GM12878 (cell line): ENCODE measurements around the gene LIN52. TPM values are rescaled to one million over a fixed set of nuclear protein-coding genes. Genes with fewer than 3 reads are reported as not detected.

Experiments used
- ATAC-seq: fragments of 200-7000 bp; cut with Tn5 transposase; 3 replicates; pipeline ENCODE4 v1.9.1; 2020; ENCODE audit warnings: mild to moderate bottlenecking, moderate library complexity
- BruUV-seq: library from RNA; stranded (reverse); fragments of 400-500 nt; replicated peaks from 2 replicates; lab custom pipeline; 2021; lab: Mats Ljungman, UMichigan
- CTCF ChIA-PET: fragments of 300-600 bp; sonication (Branson Sonifier 250); formaldehyde crosslinking; extraction: SDS; loops from one replicate; lab custom pipeline; 2021; ENCODE audit warnings: inconsistent platforms; lab: Yijun Ruan, JAX
- POLR2A ChIA-PET: fragments of 350-600 bp; formaldehyde crosslinking; extraction: SDS; loops from one replicate; lab custom pipeline; 2021; ENCODE audit warnings: inconsistent platforms; lab: Charles Lee
- RAD21 ChIA-PET: fragments of 300-600 bp; sonication (Branson Sonifier 250); formaldehyde crosslinking; loops from one replicate; lab custom pipeline; 2023; ENCODE audit warnings: antibody characterized with exemption; ENCODE audit not compliant: unreplicated experiment; lab: Charles Lee
- SMC1A ChIA-PET: fragments of 300-600 bp; sonication (Branson Sonifier 250); formaldehyde crosslinking; loops from one replicate; lab custom pipeline; 2023; ENCODE audit not compliant: unreplicated experiment, uncharacterized antibody; lab: Charles Lee
- DNase-seq: peaks from one replicate; pipeline ENCODE4 v3.0.0-alpha.2; 2011; ENCODE audit warnings: low read depth, low spot score
- FAIRE-seq: peaks from 3 replicates; lab custom pipeline; 2011; peaks lifted over from hg19 to GRCh38; lab: Jason Lieb, UNC
- H2AFZ ChIP-seq: 2 replicates; pipeline ENCODE4 v1.6.0; 2011; ENCODE audit warnings: low read depth, low read length, control low read depth; ENCODE audit not compliant: control insufficient read depth
- H3K27ac ChIP-seq: 2 replicates; pipeline ENCODE4 v1.5.1; 2011; ENCODE audit warnings: control low read depth; ENCODE audit not compliant: control insufficient read depth, insufficient read depth
- H3K27me3 ChIP-seq, 2 experiments: replicated peaks in 1 of 2; 2 replicates each; pipeline versions ENCODE4 v1.6.0 to v1.6.1; 2011; ENCODE audit warnings: low read length in 1 of 2; ENCODE audit not compliant: control insufficient read depth in 2 of 2, insufficient read depth in 2 of 2
- H3K36me3 ChIP-seq, 2 experiments: 2 replicates each; pipeline ENCODE4 v1.5.1; 2011; ENCODE audit warnings: low read length in 1 of 2; ENCODE audit not compliant: control insufficient read depth in 2 of 2, insufficient read depth in 2 of 2
- H3K4me1 ChIP-seq: 2 replicates; pipeline ENCODE4 v1.6.1; 2011; ENCODE audit warnings: mild to moderate bottlenecking, low read length, moderate library complexity, mixed read lengths; ENCODE audit not compliant: control insufficient read depth, insufficient read depth
- H3K4me2 ChIP-seq: 2 replicates; pipeline ENCODE4 v1.6.0; 2011; ENCODE audit warnings: control low read depth; ENCODE audit not compliant: control insufficient read depth, insufficient read depth
- H3K4me3 ChIP-seq: fragments of 200-600 bp; sonication (generic); 2 replicates; pipeline ENCODE4 v1.5.1; 2016
- H3K79me2 ChIP-seq: 2 replicates; pipeline ENCODE4 v1.6.0; 2011; ENCODE audit warnings: low read length; ENCODE audit not compliant: control insufficient read depth, insufficient read depth
- H3K9ac ChIP-seq: 2 replicates; pipeline ENCODE4 v1.8.0; 2011; ENCODE audit warnings: low read length, control low read depth, mixed read lengths; ENCODE audit not compliant: control insufficient read depth, insufficient read depth
- H3K9me3 ChIP-seq: replicated peaks from 3 replicates; pipeline ENCODE4 v1.5.1; 2011; ENCODE audit warnings: mild to moderate bottlenecking, low read length; ENCODE audit not compliant: control insufficient read depth, insufficient read depth
- H4K20me1 ChIP-seq: 2 replicates; pipeline ENCODE4 v1.6.0; 2011; ENCODE audit not compliant: control insufficient read depth, insufficient read depth
- BCL3 ChIP-seq: IDR thresholded peaks from 2 replicates; pipeline ENCODE4 v1.6.1; 2011; ENCODE audit warnings: borderline replicate concordance, low read depth, mild to moderate bottlenecking, moderate library complexity, low read length; ENCODE audit not compliant: insufficient read depth, poor library complexity, severe bottlenecking
- GABPA ChIP-seq: IDR thresholded peaks from 2 replicates; pipeline ENCODE4 v1.6.1; 2014; ENCODE audit warnings: antibody characterized with exemption, low read depth, mild to moderate bottlenecking, inconsistent platforms
- IRF4 ChIP-seq: IDR thresholded peaks from 2 replicates; pipeline ENCODE4 v1.6.1; 2011; ENCODE audit warnings: low read depth, low read length
- NRF1 ChIP-seq: conservative IDR thresholded peaks from 2 replicates; pipeline ENCODE4 v1.6.1; 2011; ENCODE audit warnings: mild to moderate bottlenecking, low read depth, low read length, improper control_type of control experiment
- RFX5 ChIP-seq: IDR thresholded peaks from 2 replicates; pipeline ENCODE4 v1.6.1; 2011; ENCODE audit warnings: low read depth, low read length, improper control_type of control experiment
- SMARCA5 ChIP-seq: fragments of 450-650 bp; IDR thresholded peaks from 2 replicates; pipeline ENCODE4 v1.6.1; 2017; ENCODE audit warnings: mild to moderate bottlenecking
- SP1 ChIP-seq: IDR thresholded peaks from one replicate; pipeline ENCODE4 v1.6.1; 2011; ENCODE audit warnings: low read depth, low read length
- USF2 ChIP-seq: IDR thresholded peaks from 2 replicates; pipeline ENCODE4 v1.6.1; 2011; ENCODE audit warnings: low read depth, low read length, improper control_type of control experiment, borderline replicate concordance
- YY1 ChIP-seq: IDR thresholded peaks from 2 replicates; pipeline ENCODE4 v1.6.1; 2011; ENCODE audit warnings: low read depth, mild to moderate bottlenecking, low read length
- ZBED1 ChIP-seq: IDR thresholded peaks from 2 replicates; pipeline ENCODE4 v1.6.1; 2016; ENCODE audit warnings: borderline replicate concordance
- WGBS: methylation state at CpG from one replicate; pipeline ENCODE4 v1.1.6; 2016; ENCODE audit warnings: low lambda C conversion rate; ENCODE audit not compliant: insufficient replicate concordance, insufficient coverage; ENCODE audit errors: missing lambda C conversion rate; 5-methylcytosine and 5-hydroxymethylcytosine counted together
- in situ Hi-C: fragments of 300-500 bp; cut with MboI; formaldehyde crosslinking; loops from 9 replicates; pipeline ENCODE4 v1.14.3; 2018; ENCODE audit warnings: mixed read lengths
- intact Hi-C: fragments of 100-400 bp; cut with micrococcal nuclease; formaldehyde crosslinking; loops from one replicate; pipeline ENCODE4 v1.14.2; 2022; ENCODE audit not compliant: unreplicated experiment
- polyA plus RNA-seq, 11 experiments: library from polyadenylated mRNA; depleted of rRNA in 4 of 11; unstranded in 6 of 11; stranded (reverse) in 5 of 11; fragments of >200 nt; fragmentation: Nextera tagmentation in 4 of 11; fragmentation: Illumina TruSeq in 1 of 11; extraction: Ambion mirVana in 4 of 11; extraction: Trizol in 1 of 11; gene quantifications; 1 replicate in 1 of 11; 2 replicates in 10 of 11; pipeline versions ENCODE4 v1.2.1 to v1.2.3, GENCODE V29; 2011 to 2016; ENCODE audit warnings: inconsistent platforms in 2 of 11, missing spikeins in 2 of 11, low read depth in 1 of 11
- total RNA-seq, 4 experiments: library from RNA; depleted of rRNA in 3 of 4; stranded (reverse); fragments of >200 nt in 3 of 4; fragmentation: Illumina TruSeq in 1 of 4; extraction: Trizol in 1 of 4; gene quantifications; 2 replicates each; pipeline versions ENCODE4 v1.2.1 to v1.2.3, GENCODE V29; 2013 to 2021

The LIN52 gene
- total and polyA plus RNA-seq, 10 of the 15 experiments (the other 5 are each of a cell fraction or from before 2014, with no cell fraction given): 13.3 to 30.9 (median 19.9) TPM

- CTCF ChIA-PET: no interaction called here
- H3K4me3 ChIP-seq: no peak overlapping the region
- POLR2A ChIA-PET: no interaction called here
- in situ Hi-C loops (no loop called here), intact Hi-C loops (no loop called here)
- DNase-seq: no peak
- BruUV-seq: no TSS peak
- H3K27ac ChIP-seq: no peak overlapping the region
- H3K36me3 ChIP-seq: peaks cover 0 to 3% of the 10 kb centered on the region in 2 experiments; a peak in 1 of 4 replicates
- H3K4me1 ChIP-seq: no peaks in the 10 kb centered on the region
- H2AFZ ChIP-seq: no peak overlapping the region
- RAD21 ChIA-PET: no interaction called here
- SMC1A ChIA-PET: no interaction called here
- no peaks in the 10 kb centered on the region for H3K79me2 ChIP-seq
- TF ChIP-seq GABPA (no peak), ZBED1 (no peak), IRF4 (no peak), USF2 (no peak), SMARCA5 (no peak), YY1 (no peak), BCL3 (no peak), SP1 (no peak), RFX5 (no peak), NRF1 (no peak)
- H3K9me3 ChIP-seq: no peaks in the 10 kb centered on the region
- 100% methylated on average over 2 of the region's 2 CpGs for WGBS
- ATAC-seq: no peak
- no peak for FAIRE-seq
- H4K20me1 ChIP-seq: no peaks in the 10 kb centered on the region
- no peaks in the 10 kb centered on the region for H3K27me3 ChIP-seq
- no peak overlapping the region for H3K9ac ChIP-seq
- H3K4me2 ChIP-seq: no peak overlapping the region
These were observed 76.0 kb downstream of the LIN52 start for GRCh38 chr14:74160763-74161162.
